Measurements from ENCODE around the gene CKS1B. TPM values are rescaled to one million over a fixed set of nuclear protein-coding genes. Genes with fewer than 3 reads are reported as not detected.
A peak's percentile ranks its signal among the peaks of the same experiment; 100 is the strongest.

Gene CKS1B
- total and polyA plus RNA-seq, 9 of the 15 experiments (the other 6 are each of a cell fraction or from before 2014, with no cell fraction given): 215 to 1,103 (median 460) TPM

DNA sequence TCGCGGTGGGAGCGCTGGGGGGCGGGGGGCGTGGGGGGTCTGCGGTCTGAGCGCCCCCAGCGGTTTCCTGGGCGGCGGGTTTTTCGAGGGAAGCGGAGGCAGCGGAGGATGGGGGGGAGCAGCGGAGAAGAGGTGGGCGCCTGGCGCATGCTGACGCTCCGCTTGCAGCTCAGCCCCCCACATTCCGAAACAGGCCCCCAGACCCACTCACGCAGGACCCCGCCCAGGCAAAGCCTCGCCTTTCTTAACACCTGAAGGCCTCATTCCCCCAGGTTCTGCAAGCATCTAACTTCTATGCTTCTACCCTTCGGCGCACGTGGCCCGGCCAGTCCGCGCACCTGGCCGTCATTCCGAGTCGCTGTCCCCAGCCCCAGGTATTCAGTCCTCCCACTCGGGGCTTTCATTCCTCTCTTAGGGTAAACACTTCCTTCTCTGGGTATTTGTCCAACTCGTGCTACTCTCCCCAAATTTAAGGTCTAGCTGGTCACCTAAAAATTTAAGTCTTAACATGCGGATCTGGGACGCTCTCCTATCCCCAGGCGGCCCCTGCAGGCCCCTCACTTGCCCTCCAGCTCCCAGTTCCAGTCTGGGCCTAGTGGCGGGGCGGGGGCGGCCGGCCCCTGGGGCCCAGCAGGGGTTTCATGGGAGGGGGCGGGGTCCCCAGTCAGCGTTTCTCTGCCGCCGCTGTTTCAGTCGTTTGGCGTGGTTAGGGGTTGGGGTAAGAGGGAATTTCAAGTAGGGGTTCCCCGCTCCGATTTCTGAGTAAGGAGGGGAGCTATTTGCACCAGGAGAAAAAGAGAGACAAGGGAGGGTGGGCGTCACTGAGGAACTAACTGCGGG is 25.3 kb downstream of the CKS1B start (continued):
- TF ChIP-seq, protein P1, sequence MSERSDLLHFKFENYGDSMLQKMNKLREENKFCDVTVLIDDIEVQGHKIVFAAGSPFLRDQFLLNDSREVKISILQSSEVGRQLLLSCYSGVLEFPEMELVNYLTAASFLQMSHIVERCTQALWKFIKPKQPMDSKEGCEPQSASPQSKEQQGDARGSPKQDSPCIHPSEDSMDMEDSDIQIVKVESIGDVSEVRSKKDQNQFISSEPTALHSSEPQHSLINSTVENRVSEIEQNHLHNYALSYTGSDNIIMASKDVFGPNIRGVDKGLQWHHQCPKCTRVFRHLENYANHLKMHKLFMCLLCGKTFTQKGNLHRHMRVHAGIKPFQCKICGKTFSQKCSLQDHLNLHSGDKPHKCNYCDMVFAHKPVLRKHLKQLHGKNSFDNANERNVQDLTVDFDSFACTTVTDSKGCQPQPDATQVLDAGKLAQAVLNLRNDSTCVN (CRISPR knock-in tag; IDR thresholded peaks at IDR 0.05): no peak
- TF ChIP-seq, protein P2, sequence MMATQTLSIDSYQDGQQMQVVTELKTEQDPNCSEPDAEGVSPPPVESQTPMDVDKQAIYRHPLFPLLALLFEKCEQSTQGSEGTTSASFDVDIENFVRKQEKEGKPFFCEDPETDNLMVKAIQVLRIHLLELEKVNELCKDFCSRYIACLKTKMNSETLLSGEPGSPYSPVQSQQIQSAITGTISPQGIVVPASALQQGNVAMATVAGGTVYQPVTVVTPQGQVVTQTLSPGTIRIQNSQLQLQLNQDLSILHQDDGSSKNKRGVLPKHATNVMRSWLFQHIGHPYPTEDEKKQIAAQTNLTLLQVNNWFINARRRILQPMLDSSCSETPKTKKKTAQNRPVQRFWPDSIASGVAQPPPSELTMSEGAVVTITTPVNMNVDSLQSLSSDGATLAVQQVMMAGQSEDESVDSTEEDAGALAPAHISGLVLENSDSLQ (IDR thresholded peaks at IDR 0.05): no peak
- TF ChIP-seq, protein P3, sequence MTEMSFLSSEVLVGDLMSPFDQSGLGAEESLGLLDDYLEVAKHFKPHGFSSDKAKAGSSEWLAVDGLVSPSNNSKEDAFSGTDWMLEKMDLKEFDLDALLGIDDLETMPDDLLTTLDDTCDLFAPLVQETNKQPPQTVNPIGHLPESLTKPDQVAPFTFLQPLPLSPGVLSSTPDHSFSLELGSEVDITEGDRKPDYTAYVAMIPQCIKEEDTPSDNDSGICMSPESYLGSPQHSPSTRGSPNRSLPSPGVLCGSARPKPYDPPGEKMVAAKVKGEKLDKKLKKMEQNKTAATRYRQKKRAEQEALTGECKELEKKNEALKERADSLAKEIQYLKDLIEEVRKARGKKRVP (CRISPR knock-in tag; IDR thresholded peaks at IDR 0.05): no peak
- TF ChIP-seq, protein P4, sequence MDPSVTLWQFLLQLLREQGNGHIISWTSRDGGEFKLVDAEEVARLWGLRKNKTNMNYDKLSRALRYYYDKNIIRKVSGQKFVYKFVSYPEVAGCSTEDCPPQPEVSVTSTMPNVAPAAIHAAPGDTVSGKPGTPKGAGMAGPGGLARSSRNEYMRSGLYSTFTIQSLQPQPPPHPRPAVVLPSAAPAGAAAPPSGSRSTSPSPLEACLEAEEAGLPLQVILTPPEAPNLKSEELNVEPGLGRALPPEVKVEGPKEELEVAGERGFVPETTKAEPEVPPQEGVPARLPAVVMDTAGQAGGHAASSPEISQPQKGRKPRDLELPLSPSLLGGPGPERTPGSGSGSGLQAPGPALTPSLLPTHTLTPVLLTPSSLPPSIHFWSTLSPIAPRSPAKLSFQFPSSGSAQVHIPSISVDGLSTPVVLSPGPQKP (CRISPR knock-in tag; IDR thresholded peaks at IDR 0.05): no peak
- TF ChIP-seq, protein P5, sequence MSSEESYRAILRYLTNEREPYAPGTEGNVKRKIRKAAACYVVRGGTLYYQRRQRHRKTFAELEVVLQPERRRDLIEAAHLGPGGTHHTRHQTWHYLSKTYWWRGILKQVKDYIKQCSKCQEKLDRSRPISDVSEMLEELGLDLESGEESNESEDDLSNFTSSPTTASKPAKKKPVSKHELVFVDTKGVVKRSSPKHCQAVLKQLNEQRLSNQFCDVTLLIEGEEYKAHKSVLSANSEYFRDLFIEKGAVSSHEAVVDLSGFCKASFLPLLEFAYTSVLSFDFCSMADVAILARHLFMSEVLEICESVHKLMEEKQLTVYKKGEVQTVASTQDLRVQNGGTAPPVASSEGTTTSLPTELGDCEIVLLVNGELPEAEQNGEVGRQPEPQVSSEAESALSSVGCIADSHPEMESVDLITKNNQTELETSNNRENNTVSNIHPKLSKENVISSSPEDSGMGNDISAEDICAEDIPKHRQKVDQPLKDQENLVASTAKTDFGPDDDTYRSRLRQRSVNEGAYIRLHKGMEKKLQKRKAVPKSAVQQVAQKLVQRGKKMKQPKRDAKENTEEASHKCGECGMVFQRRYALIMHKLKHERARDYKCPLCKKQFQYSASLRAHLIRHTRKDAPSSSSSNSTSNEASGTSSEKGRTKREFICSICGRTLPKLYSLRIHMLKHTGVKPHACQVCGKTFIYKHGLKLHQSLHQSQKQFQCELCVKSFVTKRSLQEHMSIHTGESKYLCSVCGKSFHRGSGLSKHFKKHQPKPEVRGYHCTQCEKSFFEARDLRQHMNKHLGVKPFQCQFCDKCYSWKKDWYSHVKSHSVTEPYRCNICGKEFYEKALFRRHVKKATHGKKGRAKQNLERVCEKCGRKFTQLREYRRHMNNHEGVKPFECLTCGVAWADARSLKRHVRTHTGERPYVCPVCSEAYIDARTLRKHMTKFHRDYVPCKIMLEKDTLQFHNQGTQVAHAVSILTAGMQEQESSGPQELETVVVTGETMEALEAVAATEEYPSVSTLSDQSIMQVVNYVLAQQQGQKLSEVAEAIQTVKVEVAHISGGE (CRISPR knock-in tag; IDR thresholded peaks at IDR 0.05): 0 out of 6 replicates have a peak, but pooled peaks of 1 of the 3 experiments have one; percentile 28
- TF ChIP-seq POLR2A (conservative IDR thresholded peaks at IDR 0.05) (peak; percentile 74), ZNF224 (CRISPR knock-in tag; IDR thresholded peaks at IDR 0.05) (no peak), ZNF77 (CRISPR knock-in tag; IDR thresholded peaks at IDR 0.05) (no peak), TAF15 (IDR thresholded peaks at IDR 0.05; ENCODE audit: low read depth, low read length) (no peak), SMARCB1 (IDR thresholded peaks at IDR 0.05; ENCODE audit: insufficient read length, low read depth) (no peak), RBFOX2 (IDR thresholded peaks at IDR 0.05; ENCODE audit: low read depth, low read length) (peak; percentile 81), NELFE (IDR thresholded peaks at IDR 0.05; ENCODE audit: insufficient read depth, insufficient read length) (no peak), KAT7 (CRISPR knock-in tag; IDR thresholded peaks at IDR 0.05; ENCODE audit: borderline replicate concordance) (peak; percentile 36; the same call in 1 of the 2 replicates), BMI1 (IDR thresholded peaks at IDR 0.05; ENCODE audit: low read length) (no peak), BRF1 (IDR thresholded peaks at IDR 0.05; ENCODE audit: borderline replicate concordance, extremely low read depth, insufficient read length) (no peak), TEAD2 (tag; IDR thresholded peaks at IDR 0.05) (no peak), MYC (IDR thresholded peaks at IDR 0.05; ENCODE audit: low read depth, low read length) (peak; percentile 96), MYC (CRISPR knock-in tag; IDR thresholded peaks at IDR 0.05; ENCODE audit: borderline replicate concordance, low read depth) (peak; percentile 84), TBP (optimal IDR thresholded peaks at IDR 0.05; ENCODE audit: low read depth, low read length) (no peak)
